H1 (cell line): ENCODE data around the gene NUP98. TPM values are rescaled to one million over a fixed set of nuclear protein-coding genes. Genes with fewer than 3 reads are reported as not detected.

Experiments
- CTCF ChIA-PET: fragments of 300-600 bp; sonication (Branson Sonifier 250); formaldehyde crosslinking; loops from one replicate; lab custom pipeline; 2021; ENCODE audit not compliant: partially characterized antibody; lab: Charles Lee
- POLR2A ChIA-PET: fragments of 300-600 bp; sonication (Branson Sonifier 250); formaldehyde crosslinking; loops from one replicate; lab custom pipeline; 2021; ENCODE audit warnings: inconsistent platforms; ENCODE audit not compliant: partially characterized antibody; lab: Charles Lee
- DNase-seq, 2 experiments: peaks; one replicate each; pipeline versions ENCODE4 v3.0.0 to v3.0.0-alpha.2; 2010 to 2022; ENCODE audit warnings: low spot score in 2 of 2, low read depth in 1 of 2, mixed read lengths in 1 of 2
- FAIRE-seq: peaks from 2 replicates; lab custom pipeline; 2011; peaks lifted over from hg19 to GRCh38; lab: Jason Lieb, UNC
- H2AFZ ChIP-seq: 2 replicates; pipeline ENCODE4 v1.8.1; 2012; ENCODE audit warnings: low read length, inconsistent platforms
- H2AK5ac ChIP-seq: 2 replicates; pipeline ENCODE4 v1.6.1; 2013; ENCODE audit warnings: low read depth, low read length
- H2BK120ac ChIP-seq: replicated peaks from 2 replicates; pipeline ENCODE3; 2013; ENCODE audit warnings: low read depth, low read length, inconsistent platforms
- H2BK12ac ChIP-seq: 2 replicates; pipeline ENCODE4 v1.6.1; 2013; ENCODE audit warnings: low read depth, low read length
- H2BK15ac ChIP-seq: 2 replicates; pipeline ENCODE4 v1.6.1; 2013; ENCODE audit warnings: low read length
- H2BK20ac ChIP-seq: 2 replicates; pipeline ENCODE4 v1.6.1; 2013; ENCODE audit warnings: low read length
- H2BK5ac ChIP-seq: 2 replicates; pipeline ENCODE4 v1.6.1; 2013; ENCODE audit warnings: low read depth, low read length
- H3K14ac ChIP-seq: 2 replicates; pipeline ENCODE4 v1.6.1; 2013; ENCODE audit warnings: inconsistent platforms; ENCODE audit not compliant: insufficient read length
- H3K18ac ChIP-seq: 2 replicates; pipeline ENCODE4 v1.6.1; 2013; ENCODE audit warnings: low read length; ENCODE audit errors: extremely low read depth
- H3K23ac ChIP-seq: 2 replicates; pipeline ENCODE4 v1.6.1; 2013; ENCODE audit warnings: inconsistent platforms; ENCODE audit not compliant: insufficient read length
- H3K23me2 ChIP-seq: 2 replicates; pipeline ENCODE4 v1.6.1; 2013; ENCODE audit warnings: low read depth, low read length
- H3K27ac ChIP-seq: 2 replicates; pipeline ENCODE4 v1.6.1; 2011; ENCODE audit warnings: low read depth, low read length, inconsistent platforms
- H3K27me3 ChIP-seq, 4 experiments: replicated peaks in 1 of 4; 1 replicate in 1 of 4; 2 replicates in 3 of 4; pipeline versions ENCODE4 v1.6.1 to v1.8.1; 2011 to 2013; ENCODE audit warnings: low read length in 3 of 4, mild to moderate bottlenecking in 3 of 4, inconsistent platforms in 2 of 4, mixed read lengths in 2 of 4, moderate library complexity in 1 of 4; ENCODE audit not compliant: control insufficient read depth in 3 of 4, insufficient read depth in 3 of 4; ENCODE audit errors: extremely low read depth in 1 of 4
- H3K36me3 ChIP-seq, 4 experiments: 2 replicates each; pipeline versions ENCODE4 v1.6.1 to v1.8.1; 2011 to 2013; ENCODE audit warnings: mild to moderate bottlenecking in 4 of 4, low read length in 3 of 4, moderate library complexity in 2 of 4, control low read depth in 1 of 4, inconsistent platforms in 1 of 4; ENCODE audit not compliant: insufficient read depth in 4 of 4, control insufficient read depth in 2 of 4
- H3K4ac ChIP-seq: replicated peaks from 2 replicates; pipeline ENCODE3; 2013; ENCODE audit warnings: low read length, low read depth, mixed read lengths, inconsistent platforms; ENCODE audit not compliant: insufficient read length
- H3K4me1 ChIP-seq, 4 experiments: replicated peaks in 1 of 4; 1 replicate in 1 of 4; 2 replicates in 3 of 4; pipeline versions ENCODE4 v1.6.1 to v1.8.1; 2011 to 2013; ENCODE audit warnings: low read length in 3 of 4, inconsistent platforms in 2 of 4, mixed read lengths in 1 of 4; ENCODE audit not compliant: insufficient read depth in 4 of 4, control insufficient read depth in 3 of 4
- H3K4me2 ChIP-seq, 2 experiments: 2 replicates each; pipeline versions ENCODE4 v1.6.1 to v1.8.1; 2011 to 2013; ENCODE audit warnings: low read depth in 2 of 2, low read length in 2 of 2, control low read depth in 1 of 2, inconsistent platforms in 1 of 2, mild to moderate bottlenecking in 1 of 2; ENCODE audit not compliant: insufficient read depth in 1 of 2
- H3K4me3 ChIP-seq, 4 experiments: fragments of 200-600, 300-600 bp in 1 of 4; sonication (generic), shearing (Covaris generic), sonication (Bioruptor Twin) in 1 of 4; 2 replicates each; pipeline versions ENCODE4 v1.5.1 to v1.8.1; 2011 to 2016; ENCODE audit warnings: low read length in 4 of 4, low read depth in 3 of 4, control low read depth in 2 of 4, inconsistent platforms in 2 of 4, mild to moderate bottlenecking in 2 of 4, mixed read lengths in 1 of 4, moderate library complexity in 1 of 4; ENCODE audit not compliant: insufficient read depth in 2 of 4; ENCODE audit errors: extremely low read depth in 1 of 4
- H3K56ac ChIP-seq: replicated peaks from 2 replicates; pipeline ENCODE3; 2013; ENCODE audit warnings: low read depth, mild to moderate bottlenecking, mixed read lengths, low read length, inconsistent platforms; ENCODE audit not compliant: insufficient read length
- H3K79me1 ChIP-seq: 2 replicates; pipeline ENCODE4 v1.6.1; 2013; ENCODE audit warnings: low read depth, low read length, control low read depth
- H3K79me2 ChIP-seq, 2 experiments: 2 replicates each; pipeline versions ENCODE4 v1.6.1 to v1.8.1; 2012 to 2013; ENCODE audit warnings: low read length in 2 of 2, mild to moderate bottlenecking in 2 of 2, inconsistent platforms in 1 of 2; ENCODE audit not compliant: insufficient read depth in 2 of 2, control insufficient read depth in 1 of 2
- H3K9ac ChIP-seq, 4 experiments: replicated peaks in 1 of 4; 1 replicate in 1 of 4; 2 replicates in 3 of 4; pipeline versions ENCODE4 v1.6.1 to v1.8.1; 2011 to 2013; ENCODE audit warnings: low read depth in 3 of 4, low read length in 3 of 4, control low read depth in 2 of 4, mild to moderate bottlenecking in 2 of 4, moderate library complexity in 2 of 4, inconsistent platforms in 1 of 4; ENCODE audit errors: extremely low read depth in 1 of 4
- H3K9me3 ChIP-seq, 2 experiments: 2 replicates each; pipeline versions ENCODE4 v1.6.1 to v1.8.1; 2012 to 2013; ENCODE audit warnings: mild to moderate bottlenecking in 2 of 2, moderate library complexity in 2 of 2, control low read depth in 1 of 2, inconsistent platforms in 1 of 2, low read depth in 1 of 2, low read length in 1 of 2, mixed read lengths in 1 of 2; ENCODE audit not compliant: insufficient read depth in 2 of 2
- H4K20me1 ChIP-seq, 2 experiments: replicated peaks in 1 of 2; 2 replicates each; pipeline versions ENCODE3 to v1.8.1; 2011 to 2013; ENCODE audit warnings: inconsistent platforms in 2 of 2, low read length in 2 of 2, mild to moderate bottlenecking in 1 of 2; ENCODE audit not compliant: insufficient read depth in 2 of 2, control insufficient read depth in 1 of 2
- H4K5ac ChIP-seq: 2 replicates; pipeline ENCODE4 v1.6.1; 2013; ENCODE audit warnings: low read length, low read depth, mixed read lengths, inconsistent platforms; ENCODE audit not compliant: insufficient read length
- H4K8ac ChIP-seq: 2 replicates; pipeline ENCODE4 v1.8.0; 2013; ENCODE audit warnings: mild to moderate bottlenecking, moderate library complexity, low read length, inconsistent platforms; ENCODE audit not compliant: insufficient read depth; ENCODE audit errors: extremely low read depth
- H4K91ac ChIP-seq: replicated peaks from 2 replicates; pipeline ENCODE3; 2013; ENCODE audit warnings: low read length, mixed read lengths, inconsistent platforms; ENCODE audit not compliant: insufficient read length
- CHD1 ChIP-seq: IDR thresholded peaks from 2 replicates; pipeline ENCODE4 v1.6.1; 2012; ENCODE audit warnings: low read depth, low read length, improper control_type of control experiment
- GTF2F1 ChIP-seq: IDR thresholded peaks from 2 replicates; pipeline ENCODE4 v1.6.1; 2012; ENCODE audit warnings: low read depth, low read length, improper control_type of control experiment, borderline replicate concordance
- POLR2A ChIP-seq, 2 experiments: IDR thresholded peaks; 1 replicate in 1 of 2; 2 replicates in 1 of 2; pipeline ENCODE4 v1.6.1; 2011; ENCODE audit warnings: low read depth in 2 of 2, low read length in 2 of 2, mild to moderate bottlenecking in 2 of 2; ENCODE audit errors: control extremely low read depth in 1 of 2
- POU5F1 ChIP-seq: IDR thresholded peaks from 2 replicates; pipeline ENCODE4 v1.6.1; 2011; ENCODE audit warnings: low read depth, mild to moderate bottlenecking, low read length, moderate library complexity
- RAD21 ChIP-seq, 2 experiments: IDR thresholded peaks in 1 of 2; conservative IDR thresholded peaks in 1 of 2; 2 replicates each; pipeline ENCODE4 v1.6.1; 2011; ENCODE audit warnings: low read depth in 2 of 2, low read length in 2 of 2, improper control_type of control experiment in 1 of 2, inconsistent platforms in 1 of 2, mild to moderate bottlenecking in 1 of 2, moderate library complexity in 1 of 2
- RFX5 ChIP-seq: IDR thresholded peaks from 2 replicates; pipeline ENCODE4 v1.6.1; 2011; ENCODE audit warnings: low read depth, low read length, improper control_type of control experiment, borderline replicate concordance
- SIRT6 ChIP-seq: IDR thresholded peaks from one replicate; pipeline ENCODE4 v1.7.1; 2012; ENCODE audit warnings: low read length, inconsistent platforms
- whole genome bisulfite sequencing, 2 experiments: shearing (Covaris generic) in 1 of 2; methylation state at CpG; one replicate each; pipeline versions ENCODE4 v1.1.6 to v1.1.7; 2013 to 2015; ENCODE audit warnings: low lambda C conversion rate in 2 of 2, mixed read lengths in 2 of 2, inconsistent platforms in 1 of 2, low coverage in 1 of 2, missing lambda C conversion rate in 1 of 2; ENCODE audit not compliant: insufficient replicate concordance in 2 of 2, insufficient coverage in 1 of 2, insufficient read length in 1 of 2; ENCODE audit errors: extremely low coverage in 1 of 2, missing lambda C conversion rate in 1 of 2; 5-methylcytosine and 5-hydroxymethylcytosine counted together
- polyA plus RNA-seq, 7 experiments: library from polyadenylated mRNA; depleted of rRNA in 3 of 7; stranded (reverse) in 5 of 7; unstranded in 2 of 7; fragments of >200 nt in 5 of 7; fragments of 200-250 nt in 2 of 7; gene quantifications; 1 replicate in 5 of 7; 2 replicates in 1 of 7; 4 replicates in 1 of 7; pipeline versions ENCODE4 v1.2.1 to v1.2.3, GENCODE V29; 2011 to 2013; ENCODE audit warnings: missing spikeins in 2 of 7, mixed read lengths in 2 of 7
- total RNA-seq: library from RNA; stranded (reverse); fragmentation: NEBNext Ultra II Directional; extraction: Animal tissue kit (Norgen Biotek cat#: 25700); gene quantifications from 2 replicates; pipeline ENCODE4 v1.2.1, GENCODE V29; 2021
- TF ChIP-seq, protein P1 (sequence below), 3 experiments: IDR thresholded peaks; 1 replicate in 2 of 3; 2 replicates in 1 of 3; pipeline versions ENCODE4 v1.5.1 to v1.6.1; 2011; ENCODE audit warnings: low read length in 3 of 3, mild to moderate bottlenecking in 3 of 3, inconsistent platforms in 2 of 3, low read depth in 1 of 3, moderate library complexity in 1 of 3; ENCODE audit not compliant: insufficient read depth in 1 of 3; ENCODE audit errors: control extremely low read depth in 1 of 3

NUP98 gene
- total and polyA plus RNA-seq, 2 of the 8 experiments (the other 6 are each of a cell fraction or from before 2014, with no cell fraction given): 98.6 to 261 TPM

DNA sequence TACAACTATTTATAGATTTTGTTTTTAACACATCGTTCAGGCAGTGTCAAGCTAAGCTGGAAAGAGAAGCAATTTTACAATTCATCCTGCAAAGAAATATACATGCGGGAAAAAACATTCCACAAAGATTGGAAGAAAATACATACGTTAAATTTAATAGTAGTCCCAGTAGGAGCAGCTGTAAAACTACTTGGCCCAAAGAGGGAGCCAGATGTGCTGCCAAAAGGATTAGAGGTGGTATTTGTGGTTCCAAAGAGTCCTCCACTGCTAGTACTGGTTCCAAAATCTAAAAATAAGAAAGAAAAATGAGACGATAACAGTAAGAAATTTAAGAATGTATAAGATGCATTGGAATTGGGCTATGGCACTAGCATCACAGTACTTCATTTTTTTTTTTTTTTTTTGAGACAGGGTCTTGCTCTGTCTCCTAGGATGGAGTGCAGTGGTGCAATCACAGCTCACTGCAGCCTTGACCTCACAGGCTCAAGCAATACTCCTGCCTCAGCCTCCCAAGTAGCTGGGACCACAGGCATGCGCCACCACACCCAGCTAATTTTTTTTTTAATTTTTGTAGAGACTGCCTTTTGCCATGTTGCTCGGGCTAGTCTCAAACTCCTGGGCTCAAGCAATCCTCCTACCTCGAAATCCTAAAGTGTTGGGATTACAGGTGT, 21.5 kb downstream of the NUP98 start:
- no peak overlapping the region for H4K5ac ChIP-seq
- H2AFZ ChIP-seq: no peak overlapping the region
- H3K18ac ChIP-seq: no peak overlapping the region
- no peaks in the 10 kb centered on the region for H3K23me2 ChIP-seq
- no peak overlapping the region for H3K4ac ChIP-seq
- H3K14ac ChIP-seq: no peak overlapping the region
- H4K91ac ChIP-seq: no peak overlapping the region
- H3K79me2 ChIP-seq: peaks cover 0 to 1% of the 10 kb centered on the region in 2 experiments; a peak in 1 of 4 replicates
- H3K79me1 ChIP-seq: no peaks in the 10 kb centered on the region
- no peaks in the 10 kb centered on the region for H3K4me1 ChIP-seq
- H3K27ac ChIP-seq: no peak overlapping the region
- H2BK12ac ChIP-seq: no peak overlapping the region
- no peak overlapping the region for H4K8ac ChIP-seq
- POLR2A ChIA-PET: interaction anchor here (1.1 kb wide), 1 partner anchor 13 kb away, joined by 3 read pairs; no protein-coding TSS in a partner anchor
- no peak overlapping the region for H3K4me2 ChIP-seq
- no peak overlapping the region for H3K4me3 ChIP-seq
- H3K36me3 ChIP-seq: peaks cover 14 to 87% (median 64%) of the 10 kb centered on the region in 4 experiments
- no peak for FAIRE-seq
- no peak overlapping the region for H2BK120ac ChIP-seq
- no peak overlapping the region for H3K56ac ChIP-seq
- H3K27me3 ChIP-seq: no peaks in the 10 kb centered on the region
- 95% methylated on average over 7 of the region's 7 CpGs; no CpG with 5 or more reads in 1 of the 2 experiments for WGBS, 2 experiments
- H3K9me3 ChIP-seq: no peaks in the 10 kb centered on the region
- TF ChIP-seq GTF2F1 (no peak), CHD1 (no peak), RFX5 (no peak), RAD21 (IDR thresholded peaks at IDR 0.05 in 1 of 2, conservative IDR thresholded peaks at IDR 0.05 in 1 of 2; ENCODE audit: low read depth in 2 of 2, low read length in 2 of 2) (peak in 1 of 2 experiments; percentile 12; a peak in 1 of 4 replicates), POLR2A (IDR thresholded peaks at IDR 0.05; ENCODE audit: control extremely low read depth in 1 of 2, low read depth in 2 of 2, low read length in 2 of 2) (no peak), POU5F1 (no peak), SIRT6 (no peak)
- TF ChIP-seq, protein P1, sequence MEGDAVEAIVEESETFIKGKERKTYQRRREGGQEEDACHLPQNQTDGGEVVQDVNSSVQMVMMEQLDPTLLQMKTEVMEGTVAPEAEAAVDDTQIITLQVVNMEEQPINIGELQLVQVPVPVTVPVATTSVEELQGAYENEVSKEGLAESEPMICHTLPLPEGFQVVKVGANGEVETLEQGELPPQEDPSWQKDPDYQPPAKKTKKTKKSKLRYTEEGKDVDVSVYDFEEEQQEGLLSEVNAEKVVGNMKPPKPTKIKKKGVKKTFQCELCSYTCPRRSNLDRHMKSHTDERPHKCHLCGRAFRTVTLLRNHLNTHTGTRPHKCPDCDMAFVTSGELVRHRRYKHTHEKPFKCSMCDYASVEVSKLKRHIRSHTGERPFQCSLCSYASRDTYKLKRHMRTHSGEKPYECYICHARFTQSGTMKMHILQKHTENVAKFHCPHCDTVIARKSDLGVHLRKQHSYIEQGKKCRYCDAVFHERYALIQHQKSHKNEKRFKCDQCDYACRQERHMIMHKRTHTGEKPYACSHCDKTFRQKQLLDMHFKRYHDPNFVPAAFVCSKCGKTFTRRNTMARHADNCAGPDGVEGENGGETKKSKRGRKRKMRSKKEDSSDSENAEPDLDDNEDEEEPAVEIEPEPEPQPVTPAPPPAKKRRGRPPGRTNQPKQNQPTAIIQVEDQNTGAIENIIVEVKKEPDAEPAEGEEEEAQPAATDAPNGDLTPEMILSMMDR (IDR thresholded peaks at IDR 0.05; ENCODE audit: control extremely low read depth in 1 of 3, insufficient read depth in 1 of 3, low read depth in 1 of 3, low read length in 3 of 3): no peak
- TF ChIP-seq, all 59 proteins: peak for 1
- H3K9ac ChIP-seq: no peak overlapping the region
- H4K20me1 ChIP-seq: peaks cover 2% of the 10 kb centered on the region in 2 experiments
- H2BK5ac ChIP-seq: no peak overlapping the region
- no peak overlapping the region for H2BK20ac ChIP-seq
- no peak overlapping the region for H2BK15ac ChIP-seq
- no peak overlapping the region for H2AK5ac ChIP-seq
- no peak for DNase-seq
- CTCF ChIA-PET: interaction anchor here (0.6 to 2.4 kb wide), 8 partner anchors 10 to 296 kb away, joined by 3 to 16 read pairs (median 3); partner anchors contain the start of genes PGAP2 and RHOG
- no peak overlapping the region for H3K23ac ChIP-seq
